ENCODE measurements around the gene ACOT13.

DNA sequence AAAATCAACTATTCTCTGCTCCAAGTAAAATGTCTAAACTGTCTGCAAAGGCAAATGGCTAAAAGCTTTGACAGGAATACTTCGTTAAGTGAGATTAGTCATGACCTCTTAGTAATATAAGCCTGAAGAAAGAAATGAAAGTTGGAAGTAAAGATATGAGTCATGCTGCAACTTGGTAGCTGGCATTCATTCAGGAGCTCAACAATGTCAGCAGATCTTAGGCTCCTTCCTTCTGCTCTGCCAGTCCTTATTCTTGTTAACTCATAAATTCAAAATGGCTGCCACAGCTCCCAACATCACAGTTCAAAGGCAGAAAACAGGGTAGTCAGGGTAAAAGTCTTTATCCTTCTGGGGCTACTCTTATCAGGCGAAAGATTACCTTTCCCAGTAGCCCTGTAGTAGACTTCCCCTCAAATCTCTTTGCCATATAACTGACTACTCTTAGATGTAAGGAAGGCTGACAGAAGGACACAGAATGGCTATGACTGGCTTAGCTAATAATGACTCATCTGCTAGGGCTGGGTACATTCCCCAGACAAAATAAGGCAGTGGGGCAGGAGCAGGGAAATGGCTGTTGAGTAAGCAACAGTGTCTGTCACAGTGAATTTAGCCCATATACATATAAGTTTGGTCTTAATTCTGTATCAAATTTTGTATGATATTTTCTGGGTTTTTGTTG is 76.5 kb downstream of the ACOT13 start:
- TF ChIP-seq, protein P1, sequence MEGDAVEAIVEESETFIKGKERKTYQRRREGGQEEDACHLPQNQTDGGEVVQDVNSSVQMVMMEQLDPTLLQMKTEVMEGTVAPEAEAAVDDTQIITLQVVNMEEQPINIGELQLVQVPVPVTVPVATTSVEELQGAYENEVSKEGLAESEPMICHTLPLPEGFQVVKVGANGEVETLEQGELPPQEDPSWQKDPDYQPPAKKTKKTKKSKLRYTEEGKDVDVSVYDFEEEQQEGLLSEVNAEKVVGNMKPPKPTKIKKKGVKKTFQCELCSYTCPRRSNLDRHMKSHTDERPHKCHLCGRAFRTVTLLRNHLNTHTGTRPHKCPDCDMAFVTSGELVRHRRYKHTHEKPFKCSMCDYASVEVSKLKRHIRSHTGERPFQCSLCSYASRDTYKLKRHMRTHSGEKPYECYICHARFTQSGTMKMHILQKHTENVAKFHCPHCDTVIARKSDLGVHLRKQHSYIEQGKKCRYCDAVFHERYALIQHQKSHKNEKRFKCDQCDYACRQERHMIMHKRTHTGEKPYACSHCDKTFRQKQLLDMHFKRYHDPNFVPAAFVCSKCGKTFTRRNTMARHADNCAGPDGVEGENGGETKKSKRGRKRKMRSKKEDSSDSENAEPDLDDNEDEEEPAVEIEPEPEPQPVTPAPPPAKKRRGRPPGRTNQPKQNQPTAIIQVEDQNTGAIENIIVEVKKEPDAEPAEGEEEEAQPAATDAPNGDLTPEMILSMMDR (conservative IDR thresholded peaks at IDR 0.05) = no peak
- no peak for TF ChIP-seq EZH2 (IDR thresholded peaks at IDR 0.05; ENCODE audit: low read depth)
